DMS53 treated with DMSO at 0.1 percent for 48 hours (cell line): ENCODE data around the gene GNA14.
"Not testable (repeated sequence)": the region's sequence is repeated elsewhere in the genome, so short reads cannot be mapped to it uniquely, and the experiment has no call there.

Experiments
- DNase-seq: peaks from one replicate; lab custom pipeline; 2025; ENCODE audit not compliant: unreplicated experiment; lab: John Stamatoyannopoulos, UW

The GNA14 gene

GRCh38 chr9:77455312-77455927, 192.7 kb downstream of the GNA14 start:
- DNase-seq, result no peak

- no peak for DNase-seq
These were observed 193.5 kb downstream of the GNA14 start for GRCh38 chr9:77454663-77455062.

GRCh38 chr9:77453825-77454647, 194.1 kb downstream of the GNA14 start:
- no peak for DNase-seq

GRCh38 chr9:77451507-77451906, 196.6 kb downstream of the GNA14 start:
- DNase-seq, result no peak

- DNase-seq, result no peak
These were observed 198.0 kb downstream of the GNA14 start for GRCh38 chr9:77450085-77450475.

GRCh38 chr9:77449240-77450084, 198.7 kb downstream of the GNA14 start:
- DNase-seq, result no peak

GRCh38 chr9:77447646-77448045, 200.5 kb downstream of the GNA14 start:
- DNase-seq, result no peak

- DNase-seq, result no peak
These were observed 205.7 kb downstream of the GNA14 start for GRCh38 chr9:77442436-77442835.

- DNase-seq, result not testable (repeated sequence)
These were observed 207.0 kb downstream of the GNA14 start for GRCh38 chr9:77441124-77441523.

- no peak for DNase-seq
These were observed 208.1 kb downstream of the GNA14 start for GRCh38 chr9:77440057-77440456.

- DNase-seq, result no peak
These were observed 209.5 kb downstream of the GNA14 start for GRCh38 chr9:77438653-77439052.

GRCh38 chr9:77435688-77436087, 212.4 kb downstream of the GNA14 start:
- no peak for DNase-seq

GRCh38 chr9:77435277-77435676, 212.8 kb downstream of the GNA14 start:
- DNase-seq, result no peak

GRCh38 chr9:77433675-77434445, 214.3 kb downstream of the GNA14 start:
- DNase-seq, result peak; percentile 53

- no peak for DNase-seq
These were observed 216.1 kb downstream of the GNA14 start for GRCh38 chr9:77432053-77432452.

- DNase-seq, result no peak
These were observed 218.2 kb downstream of the GNA14 start for GRCh38 chr9:77429928-77430327.

- DNase-seq, result no peak
These were observed 220.7 kb downstream of the GNA14 start for GRCh38 chr9:77427256-77427927.

- DNase-seq, result no peak
These were observed 221.4 kb downstream of the GNA14 start for GRCh38 chr9:77426712-77427111.

- DNase-seq, result no peak
These were observed 223.1 kb downstream of the GNA14 start for GRCh38 chr9:77424993-77425392.

- DNase-seq, result no peak
These were observed 224.3 kb downstream of the GNA14 start for GRCh38 chr9:77423841-77424240.
